ENCODE results near the gene BAIAP3.

- no peak for TF ChIP-seq CTCF (IDR thresholded peaks at IDR 0.05)
- no peak for TF ChIP-seq POLR2AphosphoS5 (IDR thresholded peaks at IDR 0.05)
- no peak for TF ChIP-seq POLR2A (IDR thresholded peaks at IDR 0.05)
- no peak for TF ChIP-seq EP300 (IDR thresholded peaks at IDR 0.05)
Measured at GRCh38 chr16:1288813-1289476, 44.5 kb upstream of the BAIAP3 start.
